HepG2 (cell line): ENCODE data around the gene PIEZO2. TPM values are rescaled to one million over a fixed set of nuclear protein-coding genes. Genes with fewer than 3 reads are reported as not detected.

Experiments used
- CAMTA2 ChIP-seq: sonication (generic); formaldehyde crosslinking; IDR thresholded peaks from 2 replicates; pipeline ENCODE4 v1.4.0; 2020; ENCODE audit warnings: mild to moderate bottlenecking, missing genetic modification reagents, borderline replicate concordance
- CENPT ChIP-seq: sonication (generic); formaldehyde crosslinking; IDR thresholded peaks from 2 replicates; pipeline ENCODE4 v1.8.0; 2022; ENCODE audit warnings: low read depth, mild to moderate bottlenecking, moderate library complexity, missing genetic modification reagents
- FOXP1 ChIP-seq, 2 experiments: fragments of 450-650 bp in 1 of 2; IDR thresholded peaks; 2 replicates each; pipeline ENCODE4 v1.6.1; 2017 to 2018; ENCODE audit warnings: antibody characterized with exemption in 1 of 2
- HDAC2 ChIP-seq: sonication (generic); formaldehyde crosslinking; IDR thresholded peaks from 2 replicates; pipeline ENCODE4 v1.4.0; 2020; ENCODE audit warnings: missing genetic modification reagents
- NCOA2 ChIP-seq: sonication (generic); formaldehyde crosslinking; IDR thresholded peaks from 2 replicates; pipeline ENCODE4 v1.8.0; 2022; ENCODE audit warnings: inconsistent platforms
- PAXIP1 ChIP-seq: sonication (generic); formaldehyde crosslinking; conservative IDR thresholded peaks from 2 replicates; pipeline ENCODE4 v1.4.0; 2020; ENCODE audit warnings: mild to moderate bottlenecking, missing genetic modification reagents, moderate library complexity
- PCBP2 ChIP-seq: fragments of 200-400 bp; formaldehyde crosslinking; optimal IDR thresholded peaks from 2 replicates; pipeline ENCODE3; 2018; ENCODE audit warnings: low read length, low read depth; ENCODE audit not compliant: poor library complexity, severe bottlenecking
- PRPF4 ChIP-seq: fragments of 200-400 bp; formaldehyde crosslinking; IDR thresholded peaks from 2 replicates; pipeline ENCODE4 v1.6.1; 2016; ENCODE audit warnings: low read length, low read depth; ENCODE audit not compliant: poor library complexity, severe bottlenecking
- RFXANK ChIP-seq: IDR thresholded peaks from 2 replicates; pipeline ENCODE4 v1.6.1; 2016
- RXRB ChIP-seq: IDR thresholded peaks from 2 replicates; pipeline ENCODE4 v1.6.1; 2016; ENCODE audit warnings: borderline replicate concordance, missing genetic modification reagents, missing compliant biosample characterization
- SMC3 ChIP-seq: IDR thresholded peaks from 2 replicates; pipeline ENCODE4 v1.6.1; 2011; ENCODE audit warnings: low read length, improper control_type of control experiment
- TAF15 ChIP-seq: fragments of 200-400 bp; formaldehyde crosslinking; IDR thresholded peaks from one replicate; pipeline ENCODE4 v1.6.1; 2018; ENCODE audit warnings: mild to moderate bottlenecking, low read depth, low read length; ENCODE audit not compliant: poor library complexity, severe bottlenecking
- TBL1XR1 ChIP-seq: fragments of 150-350 bp; IDR thresholded peaks from 2 replicates; pipeline ENCODE4 v1.6.1; 2014; ENCODE audit warnings: borderline replicate concordance, low read length; ENCODE audit not compliant: partially characterized antibody
- TEAD3 ChIP-seq: optimal IDR thresholded peaks from 2 replicates; pipeline ENCODE3; 2016; ENCODE audit warnings: borderline replicate concordance
- XRCC5 ChIP-seq: fragments of 200-400 bp; formaldehyde crosslinking; optimal IDR thresholded peaks from 2 replicates; pipeline ENCODE3; 2017; ENCODE audit warnings: mild to moderate bottlenecking, low read length
- ZNF263 ChIP-seq: sonication (generic); formaldehyde crosslinking; IDR thresholded peaks from 2 replicates; pipeline ENCODE4 v1.4.0; 2020; ENCODE audit warnings: missing genetic modification reagents
- ZNF274 ChIP-seq: sonication (generic); formaldehyde crosslinking; IDR thresholded peaks from 2 replicates; pipeline ENCODE4 v1.5.1; 2020; ENCODE audit warnings: mild to moderate bottlenecking, missing genetic modification reagents
- ZNF331 ChIP-seq: sonication (generic); formaldehyde crosslinking; IDR thresholded peaks from 2 replicates; pipeline ENCODE4 v1.4.0; 2020; ENCODE audit warnings: missing genetic modification reagents
- ZNF75D ChIP-seq: sonication (generic); formaldehyde crosslinking; IDR thresholded peaks from 2 replicates; pipeline ENCODE4 v1.8.1; 2023; ENCODE audit warnings: missing genetic modification reagents, mild to moderate bottlenecking, borderline replicate concordance
- polyA plus RNA-seq, 8 experiments: library from polyadenylated mRNA; depleted of rRNA in 3 of 8; stranded (reverse) in 7 of 8; unstranded in 1 of 8; fragments of >200 nt; fragmentation: Illumina TruSeq in 4 of 8; extraction: Trizol in 4 of 8; gene quantifications; 2 replicates each; pipeline versions ENCODE4 v1.2.1 to v1.2.3, GENCODE V29; 2011 to 2016; ENCODE audit warnings: low read depth in 4 of 8, missing spikeins in 1 of 8, mixed read lengths in 1 of 8; ENCODE audit not compliant: insufficient read depth in 1 of 8
- total RNA-seq, 5 experiments: library from RNA; depleted of rRNA; stranded (reverse); fragments of >200 nt; fragmentation: Illumina TruSeq; extraction: Trizol; gene quantifications; 2 replicates each; pipeline ENCODE4 v1.2.3, GENCODE V29; 2016; ENCODE audit warnings: low read depth in 1 of 5

Gene PIEZO2
- total and polyA plus RNA-seq, 2 of the 13 experiments (the other 11 are each of a cell fraction or from before 2014, with no cell fraction given) = 15.2 to 27.2 TPM

GRCh38 chr18:10912790-10913545 is 236.4 kb downstream of the PIEZO2 start (continued):
- TF ChIP-seq CENPT (CRISPR knock-in tag) (no peak), PRPF4 (no peak), TEAD3 (CRISPR knock-in tag) (peak; percentile 24), NCOA2 (peak; percentile 45; the same call in 1 of the 2 replicates), PAXIP1 (peak; percentile 66), SMC3 (no peak), XRCC5 (no peak), ZNF263 (CRISPR knock-in tag) (no peak), HDAC2 (no peak), TBL1XR1 (no peak), CAMTA2 (CRISPR knock-in tag) (no peak), TAF15 (no peak), ZNF75D (no peak), ZNF331 (CRISPR knock-in tag) (no peak), RFXANK (CRISPR knock-in tag) (no peak), RXRB (CRISPR knock-in tag) (peak; percentile 36; the same call in 1 of the 2 replicates), FOXP1 (IDR thresholded peaks at IDR 0.05) (no peak), FOXP1 (CRISPR knock-in tag; IDR thresholded peaks at IDR 0.05) (0 out of 2 replicates have a peak, but pooled peaks have one; percentile 17), ZNF274 (no peak), PCBP2 (no peak)
